COLO668 (cell line): ENCODE measurements around the gene CEP78.
"Not testable (repeated sequence)": the region's sequence is repeated elsewhere in the genome, so short reads cannot be mapped to it uniquely, and the experiment has no call there.

Experiments
- DNase-seq: peaks from one replicate; lab custom pipeline; 2025; ENCODE audit not compliant: unreplicated experiment; lab: John Stamatoyannopoulos, UW

The CEP78 gene

DNA sequence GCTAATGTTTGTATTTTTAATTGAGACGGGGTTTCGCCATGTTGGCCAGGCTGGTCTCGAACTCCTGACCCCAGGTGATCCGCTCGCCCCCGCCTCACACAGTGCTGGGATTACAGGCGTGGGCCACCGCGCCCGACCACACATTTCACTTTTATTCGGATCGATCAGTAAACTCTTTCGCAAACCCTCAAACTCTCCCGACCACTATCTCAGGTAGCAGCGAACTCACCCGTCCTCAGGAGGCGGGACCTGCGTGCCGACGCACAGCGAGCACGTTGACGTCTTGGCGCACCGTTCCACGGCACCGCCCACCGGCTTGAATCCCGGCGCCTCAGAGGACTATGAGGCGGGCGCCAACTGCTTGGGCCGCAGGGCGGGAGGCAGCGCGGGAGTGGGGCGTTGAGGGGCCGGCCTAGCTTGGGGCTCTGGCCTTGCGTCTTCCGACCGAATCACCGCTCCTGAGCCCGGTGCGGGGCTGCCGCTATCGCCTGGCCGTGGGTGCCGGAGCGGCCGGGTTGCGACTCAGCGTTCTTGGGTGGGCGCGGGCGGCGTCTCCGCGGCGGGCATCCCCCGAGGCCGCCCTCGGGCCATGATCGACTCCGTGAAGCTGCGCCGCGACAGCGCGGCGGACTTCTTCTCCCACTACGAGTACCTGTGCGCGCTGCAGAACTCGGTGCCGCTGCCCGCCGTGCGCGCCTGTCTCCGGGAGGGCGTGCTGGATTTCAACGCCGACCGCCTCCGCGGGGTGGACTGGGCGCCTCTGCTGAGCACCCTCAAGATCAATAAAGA lies at the start of gene CEP78:
Gene CEP78 (plus strand): TSS at position 314 of the 789 bp plus-strand sequence. CDS start 276 bp downstream, at position 590.
- peak; percentile 96 for DNase-seq

DNA sequence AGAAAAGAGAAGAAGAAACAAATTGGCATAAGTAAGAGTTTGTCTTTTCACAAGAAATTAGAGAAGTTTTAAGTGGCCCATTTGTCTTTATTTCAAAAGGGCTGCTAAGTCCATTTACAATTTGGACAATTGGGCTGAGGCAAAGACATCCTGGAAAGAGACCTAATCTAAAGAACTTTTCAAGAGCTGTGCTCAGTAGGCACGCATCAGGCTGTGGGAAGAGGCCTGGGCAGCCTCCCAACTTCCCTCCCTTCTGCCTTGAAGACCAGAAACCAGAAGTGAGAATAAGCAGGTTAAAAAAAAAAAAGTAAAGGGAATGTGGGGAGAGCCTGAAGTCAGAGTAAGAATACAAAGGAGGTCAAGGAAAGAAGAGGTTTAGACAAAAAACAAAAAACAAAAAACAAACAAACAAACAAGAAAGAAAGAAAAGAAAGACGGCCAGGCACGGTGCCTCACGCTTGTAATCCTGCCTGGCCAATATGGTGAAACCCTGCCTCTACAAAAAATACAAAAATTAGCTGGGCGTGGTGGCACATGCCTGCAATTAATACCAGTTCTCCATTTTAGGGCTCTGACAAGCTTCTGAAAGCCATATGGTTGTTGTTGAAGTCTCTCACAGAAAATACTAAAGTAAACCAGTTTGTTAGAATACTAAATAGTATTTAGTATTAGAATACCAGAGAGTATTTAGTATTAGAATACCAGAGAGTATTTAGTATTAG lies 48.0 kb upstream of the CEP78 start:
- no peak for DNase-seq

- DNase-seq = no peak
Measured at GRCh38 chr9:78188594-78188993, 47.3 kb upstream of the CEP78 start.

GRCh38 chr9:78189001-78189400 lies 46.9 kb upstream of the CEP78 start:
- no peak for DNase-seq

DNA sequence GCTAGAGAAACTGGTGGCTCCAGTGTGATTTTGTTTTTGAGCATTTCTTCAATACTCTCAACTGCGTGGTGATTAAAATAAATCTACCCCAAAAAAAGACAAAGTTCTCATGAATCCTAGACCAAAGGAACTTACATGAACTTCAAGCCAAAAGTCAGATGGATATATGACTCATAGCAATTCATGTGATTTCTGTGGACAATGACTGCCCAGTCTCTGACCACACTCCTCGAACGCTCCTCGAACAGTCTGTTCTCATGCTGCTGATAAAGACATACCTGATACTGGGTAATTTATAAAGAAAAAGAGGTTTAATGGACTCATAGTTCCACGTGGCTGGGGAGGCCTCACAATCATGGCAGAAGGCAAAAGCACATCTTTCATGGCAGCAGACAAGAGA lies 46.4 kb upstream of the CEP78 start:
- no peak for DNase-seq

DNA sequence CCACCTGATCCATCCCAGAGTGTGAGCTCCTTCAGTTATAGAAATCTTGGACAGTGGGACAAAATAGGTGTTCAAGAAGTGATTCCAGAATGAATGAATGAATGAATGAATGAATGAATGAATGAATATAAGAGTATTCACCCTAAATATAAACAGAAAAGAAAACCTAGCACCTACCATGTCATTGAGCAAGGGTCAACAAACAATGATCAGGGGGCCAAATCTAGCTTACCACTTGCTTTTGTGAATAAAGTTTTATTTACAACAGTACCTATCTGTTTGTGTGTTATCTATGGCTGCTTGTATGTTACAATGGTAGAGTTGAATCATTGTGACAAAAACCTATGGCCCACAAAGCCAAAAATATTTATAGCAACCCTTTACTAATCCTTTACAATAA lies 43.9 kb upstream of the CEP78 start:
- DNase-seq = no peak

GRCh38 chr9:78196258-78196657 lies 39.6 kb upstream of the CEP78 start:
- no peak for DNase-seq

DNA sequence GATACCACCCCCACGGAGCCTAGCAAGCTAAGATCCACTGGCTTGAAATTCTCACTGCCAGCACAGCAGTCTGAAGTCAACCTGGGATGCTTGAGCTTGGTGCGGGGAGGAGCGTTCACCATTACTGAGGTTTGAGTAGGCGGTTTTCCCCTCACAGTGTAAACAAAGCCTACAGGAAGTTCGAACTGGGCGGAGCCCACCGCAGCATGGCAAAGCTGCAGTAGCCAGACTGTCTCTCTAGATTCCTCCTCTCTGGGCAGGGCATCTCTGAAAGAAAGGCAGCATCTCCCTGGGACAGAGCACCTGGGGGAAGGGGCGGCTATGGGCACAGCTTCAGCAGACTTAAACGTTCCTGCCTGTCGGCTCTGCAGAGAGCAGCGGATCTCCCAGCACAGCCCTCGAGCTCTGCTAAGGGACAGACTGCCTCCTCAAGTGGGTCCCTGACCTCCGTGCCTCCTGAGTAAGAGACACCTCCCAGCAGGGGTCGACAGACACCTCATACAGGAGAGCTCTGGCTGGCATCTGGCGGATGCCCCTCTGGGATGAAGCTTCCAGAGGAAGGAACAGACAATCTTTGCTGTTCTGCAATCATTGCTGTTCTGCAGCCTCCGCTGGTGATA lies 34.6 kb upstream of the CEP78 start:
- peak; percentile 41 for DNase-seq

GRCh38 chr9:78207319-78207718 lies 28.6 kb upstream of the CEP78 start:
- DNase-seq = no peak

DNA sequence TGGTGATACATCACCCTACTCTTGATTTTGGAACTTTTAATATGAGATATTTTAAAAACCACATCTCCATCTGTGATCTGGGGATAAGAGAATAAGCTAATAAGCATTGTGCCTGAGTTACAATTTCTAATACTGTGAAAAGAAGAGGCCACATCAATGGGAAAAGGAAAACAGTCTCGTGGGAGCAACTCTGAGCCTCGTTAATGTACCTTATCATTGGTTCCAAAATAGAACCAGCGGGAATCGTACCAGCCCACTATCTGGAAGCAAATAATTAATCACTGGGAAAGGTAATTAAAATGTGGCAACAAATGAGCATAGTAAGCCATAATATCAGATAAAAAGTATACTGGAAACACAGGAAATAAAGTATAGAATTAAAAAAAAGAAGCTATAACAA lies 28.0 kb upstream of the CEP78 start:
- no peak for DNase-seq

DNA sequence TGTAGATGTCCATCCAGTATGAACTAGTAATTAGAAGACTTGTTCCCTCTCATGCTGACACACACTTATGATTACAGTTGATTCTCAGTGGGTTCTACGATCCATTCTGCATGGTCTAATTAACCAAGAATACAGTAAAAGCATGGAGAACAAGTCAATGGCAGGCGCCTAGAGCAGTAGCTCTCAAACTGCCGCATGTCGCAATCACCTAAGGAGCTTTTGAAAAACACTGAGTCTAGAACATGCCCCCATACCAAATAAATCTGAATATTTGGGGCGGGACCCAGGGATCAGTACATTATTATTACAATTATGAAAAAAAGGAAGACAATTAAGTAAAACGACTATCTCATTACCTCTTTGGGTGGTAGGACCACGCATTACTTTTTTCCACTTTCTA lies 26.7 kb upstream of the CEP78 start:
- no peak for DNase-seq

DNA sequence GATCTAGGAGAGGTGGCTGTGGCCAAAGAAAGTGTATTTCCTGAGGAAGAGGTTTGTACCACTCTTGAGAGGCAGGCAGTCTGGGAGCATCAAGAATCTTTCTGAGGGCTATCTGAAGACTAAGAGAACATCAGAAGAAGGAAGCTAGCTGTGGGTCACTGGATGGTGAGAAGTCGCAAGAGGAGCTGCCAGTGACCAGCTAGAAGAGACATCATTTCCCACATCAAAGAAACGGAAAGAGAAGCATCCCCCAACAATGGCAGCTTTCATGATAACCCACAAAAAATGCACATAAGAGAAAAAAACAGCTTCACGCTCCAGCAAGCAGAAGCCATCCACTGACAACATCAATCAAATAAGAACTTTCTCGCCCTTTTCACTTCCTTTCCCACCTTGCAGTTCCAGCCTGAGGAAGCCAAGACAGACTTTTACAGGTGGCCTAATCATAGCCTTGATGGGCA lies 25.0 kb upstream of the CEP78 start:
- DNase-seq = no peak

GRCh38 chr9:78212868-78213267 lies 23.0 kb upstream of the CEP78 start:
- no peak for DNase-seq

- no peak for DNase-seq
Measured at GRCh38 chr9:78213712-78214111, 22.2 kb upstream of the CEP78 start.

DNA sequence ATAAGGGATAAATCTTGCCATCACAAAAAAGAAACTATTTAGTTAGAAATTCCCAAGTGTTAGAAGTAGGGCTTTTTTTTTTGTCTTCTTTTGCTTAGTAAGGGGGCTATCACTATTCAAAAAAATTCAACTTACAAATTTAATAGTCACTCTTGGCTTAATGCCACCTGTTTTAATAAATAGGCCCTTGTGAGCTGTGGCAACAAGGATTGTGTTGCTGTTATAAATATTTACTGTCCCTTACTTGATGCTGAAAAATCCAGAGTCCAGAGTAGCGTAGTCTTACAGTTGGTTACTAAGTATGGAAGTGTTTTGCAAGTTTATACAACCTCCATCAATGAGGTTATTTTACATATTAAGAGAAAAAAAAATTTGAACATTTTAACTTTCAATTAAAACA lies 21.4 kb upstream of the CEP78 start:
- no peak for DNase-seq

DNA sequence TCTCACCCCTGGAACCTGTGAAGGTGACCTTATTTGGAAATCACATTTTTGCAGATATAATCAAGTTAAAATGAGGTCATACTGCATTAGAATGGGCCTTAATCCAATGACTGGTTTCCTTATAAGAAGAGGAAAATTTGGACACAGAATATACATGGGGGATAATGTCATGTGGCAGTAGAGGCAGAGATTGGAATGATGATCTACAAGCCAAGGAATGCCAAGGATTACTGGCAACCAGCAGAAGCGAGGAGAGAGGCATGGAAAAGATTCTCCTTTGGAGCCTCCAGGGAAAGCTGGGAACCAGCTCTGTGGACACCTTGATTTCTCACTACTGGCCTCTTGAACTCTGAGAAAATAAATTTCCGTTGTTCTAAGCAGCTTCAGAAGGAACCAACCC lies 20.2 kb upstream of the CEP78 start:
- no peak for DNase-seq

- no peak for DNase-seq
Measured at GRCh38 chr9:78218890-78219289, 17.0 kb upstream of the CEP78 start.

- no peak for DNase-seq
Measured at GRCh38 chr9:78221425-78221824, 14.4 kb upstream of the CEP78 start.

DNA sequence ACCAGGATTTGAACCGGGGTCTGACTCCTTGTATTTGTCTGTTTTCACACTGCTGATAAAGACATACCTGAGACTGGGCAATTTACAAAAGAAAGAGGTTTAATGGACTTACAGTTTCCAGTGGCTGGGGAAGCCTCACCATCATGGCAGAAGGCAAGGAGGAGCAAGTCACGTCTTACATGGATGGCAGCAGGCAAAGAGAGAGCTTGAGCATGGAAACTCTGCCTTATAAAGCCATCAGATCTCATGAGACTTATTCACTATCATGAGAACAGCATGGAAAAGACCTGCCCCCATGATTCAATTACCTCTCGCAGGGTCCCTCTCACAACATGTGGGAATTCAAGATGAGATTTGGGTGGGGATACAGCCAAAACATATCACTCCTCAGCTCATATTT lies 14.0 kb upstream of the CEP78 start:
- not testable (repeated sequence) for DNase-seq

GRCh38 chr9:78230761-78231160 lies 5.1 kb upstream of the CEP78 start:
- no peak for DNase-seq

DNA sequence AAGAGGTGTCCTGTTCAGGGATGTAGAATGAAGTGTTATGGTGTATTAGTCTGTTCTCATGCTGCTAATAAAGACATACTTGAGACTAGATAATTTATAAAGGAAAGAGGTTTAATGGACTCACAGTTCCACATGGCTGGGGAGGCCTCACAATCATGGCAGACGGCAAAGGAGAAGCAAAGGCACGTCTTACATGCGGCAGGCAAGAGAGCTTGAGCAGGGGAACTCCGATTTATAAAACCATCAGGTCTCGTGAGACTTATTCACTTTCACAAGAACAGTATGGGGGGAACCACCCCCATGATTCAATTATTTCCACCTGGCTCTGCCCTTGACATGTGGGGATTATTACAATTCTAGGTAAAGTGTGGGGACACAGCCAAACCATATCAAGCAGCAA lies 3.4 kb upstream of the CEP78 start:
- not testable (repeated sequence) for DNase-seq

- DNase-seq = no peak
Measured at GRCh38 chr9:78234810-78235209, 1.1 kb upstream of the CEP78 start.
